Endometrial microvascular endothelial cells (primary cell): ENCODE data around the gene RPL22L1. TPM values are rescaled to one million over a fixed set of nuclear protein-coding genes. Genes with fewer than 3 reads are reported as not detected.
"Not testable (repeated sequence)": the region's sequence is repeated elsewhere in the genome, so short reads cannot be mapped to it uniquely, and the experiment has no call there.

Experiments
- in situ Hi-C: cut with HindIII; loops from 2 replicates; pipeline ENCODE4 v1.10.0; 2017; ENCODE audit warnings: low sequenced_read_pairs, low pct_unique_long_range_greater_than_20kb; ENCODE audit errors: inconsistent ontology term
- total RNA-seq: library from RNA; depleted of rRNA; stranded (reverse); fragments of >200 nt; gene quantifications from one replicate; pipeline ENCODE4 v1.2.3, GENCODE V29; 2015; ENCODE audit errors: inconsistent ontology term

The RPL22L1 gene
- total RNA-seq, 1 donor from 2014 or later: 320 TPM

- in situ Hi-C loops: not testable (repeated sequence)
Observed at GRCh38 chr3:170884109-170884930, 14.3 kb upstream of the RPL22L1 start.

- in situ Hi-C loops: not testable (repeated sequence)
Observed at GRCh38 chr3:170878688-170879087, 8.7 kb upstream of the RPL22L1 start.

- in situ Hi-C loops: not testable (repeated sequence)
Observed at GRCh38 chr3:170877311-170877710, 7.3 kb upstream of the RPL22L1 start.

GRCh38 chr3:170876537-170876936 is 6.5 kb upstream of the RPL22L1 start:
- in situ Hi-C loops: no loop called here

GRCh38 chr3:170869239-170869590 is 780 bp downstream of the RPL22L1 start:
- in situ Hi-C loops: no loop called here

GRCh38 chr3:170868577-170869238 is 1.3 kb downstream of the RPL22L1 start:
- in situ Hi-C loops: no loop called here

GRCh38 chr3:170867143-170867937 is 2.7 kb downstream of the RPL22L1 start:
- in situ Hi-C loops: no loop called here

- in situ Hi-C loops: no loop called here
Observed at GRCh38 chr3:170866499-170866898, 3.5 kb downstream of the RPL22L1 start.

GRCh38 chr3:170865209-170866094 is 4.5 kb downstream of the RPL22L1 start:
- in situ Hi-C loops: no loop called here

GRCh38 chr3:170864525-170865208 is 5.3 kb downstream of the RPL22L1 start:
- in situ Hi-C loops: no loop called here

GRCh38 chr3:170863816-170864215 is 6.2 kb downstream of the RPL22L1 start:
- in situ Hi-C loops: no loop called here

- in situ Hi-C loops: no loop called here
Observed at GRCh38 chr3:170862618-170863374, 7.2 kb downstream of the RPL22L1 start.

- in situ Hi-C loops: loop anchor here (10.0 kb wide), 1 partner anchor 634 kb away; the partner anchor contains the start of gene PRKCI
Observed at GRCh38 chr3:170858599-170858998, 11.4 kb downstream of the RPL22L1 start.

GRCh38 chr3:170852324-170852723 is 17.7 kb downstream of the RPL22L1 start:
- in situ Hi-C loops: loop anchor here (10.0 kb wide), 1 partner anchor 628 kb away; the partner anchor contains the start of gene PRKCI

- in situ Hi-C loops: no loop called here
Observed at GRCh38 chr3:170848292-170848917, 21.6 kb downstream of the RPL22L1 start.

GRCh38 chr3:170844377-170844776 is 25.6 kb downstream of the RPL22L1 start:
- in situ Hi-C loops: no loop called here

GRCh38 chr3:170840291-170840859 is 29.6 kb downstream of the RPL22L1 start:
- in situ Hi-C loops: no loop called here
